HG03460 (cell line): ENCODE data around the gene PITRM1.

ENCODE experiments used
- ATAC-seq: cut with Tn5 transposase; IDR thresholded peaks from one replicate; pipeline ENCODE4 v1.9.1; 2021; ENCODE audit not compliant: unreplicated experiment

Gene PITRM1

DNA sequence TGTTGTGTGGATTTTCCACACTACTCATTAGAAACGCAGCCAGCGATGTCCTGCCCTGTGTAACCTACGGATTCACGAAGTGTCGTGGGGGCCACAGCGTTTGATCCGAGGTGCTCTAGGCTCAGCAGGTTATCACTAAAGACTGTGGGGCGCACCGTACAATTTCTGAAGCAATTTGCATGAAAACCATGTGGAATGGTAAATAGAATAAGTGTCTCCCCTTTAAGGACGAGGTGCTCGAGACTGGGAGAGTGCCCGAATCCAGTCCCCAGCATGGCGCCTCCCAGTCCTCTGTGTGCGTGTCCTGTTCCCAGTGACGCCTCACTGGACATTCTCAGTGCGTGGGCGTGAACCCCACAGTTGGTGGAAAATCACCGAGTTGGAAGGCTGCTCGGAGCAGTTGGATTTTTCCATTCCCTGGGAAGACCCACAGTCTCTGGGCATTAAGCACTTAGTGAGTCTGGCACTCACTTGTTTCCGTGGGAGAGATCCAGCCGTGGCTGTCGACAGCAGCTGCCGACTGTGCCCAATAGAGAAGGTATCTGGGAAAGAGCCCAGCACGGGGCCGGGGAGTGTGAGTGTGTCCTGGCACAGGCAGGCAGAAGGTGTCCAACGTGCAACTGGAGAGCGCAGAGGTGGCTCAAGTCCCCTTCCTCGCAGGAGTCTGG is 68.2 kb downstream of the PITRM1 start:
- no peak for ATAC-seq

DNA sequence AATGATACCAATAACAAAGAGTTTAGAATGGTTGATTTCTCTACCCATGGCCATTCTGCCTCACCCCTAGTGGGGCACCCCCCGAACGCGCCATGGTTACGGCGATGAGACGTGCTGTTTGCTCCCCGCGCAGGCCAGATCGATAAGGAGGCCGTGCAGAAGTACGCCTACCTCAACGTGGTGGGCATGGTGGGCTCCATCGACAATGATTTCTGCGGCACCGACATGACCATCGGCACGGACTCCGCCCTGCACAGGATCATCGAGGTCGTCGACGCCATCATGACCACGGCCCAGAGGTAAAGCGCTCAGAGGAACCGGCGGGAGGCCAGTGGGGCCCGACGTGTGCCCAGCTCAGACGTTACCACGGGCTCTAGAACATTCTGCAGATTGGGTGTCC is 68.9 kb downstream of the PITRM1 start:
- no peak for ATAC-seq

DNA sequence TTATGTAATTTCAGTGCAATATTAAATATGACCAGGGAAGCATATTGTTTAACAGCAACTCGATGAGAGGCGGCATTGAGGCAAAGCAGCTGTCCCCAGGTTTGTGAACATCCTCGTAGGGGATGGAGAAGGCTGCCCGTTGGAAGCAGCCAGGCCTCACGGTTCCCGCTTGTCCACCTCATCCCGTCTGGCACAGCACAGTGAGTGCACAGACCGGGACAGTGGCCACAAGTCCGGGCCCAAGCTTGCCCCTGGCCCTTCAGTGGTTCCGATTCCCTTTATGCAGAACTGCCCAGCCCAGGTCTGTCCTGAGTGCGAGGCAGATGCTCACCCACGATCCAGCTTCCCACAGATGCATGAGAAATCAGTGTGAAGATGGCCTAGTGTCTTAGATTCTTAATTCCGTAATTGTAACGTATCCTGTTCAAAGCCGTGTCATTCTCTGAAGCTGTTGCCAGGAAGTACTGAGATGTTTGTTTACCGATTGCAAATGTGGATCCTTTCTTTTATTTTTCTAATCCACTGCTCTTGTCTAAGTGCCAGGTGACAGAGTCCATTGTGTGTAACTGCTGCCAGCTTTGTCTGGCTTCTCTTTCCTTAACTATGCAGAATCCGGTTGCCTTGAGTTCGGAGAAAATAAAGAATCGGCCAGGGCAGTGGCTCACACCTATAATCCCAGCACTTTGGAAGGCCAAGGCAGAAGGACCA is 69.7 kb downstream of the PITRM1 start:
- ATAC-seq = no peak

DNA sequence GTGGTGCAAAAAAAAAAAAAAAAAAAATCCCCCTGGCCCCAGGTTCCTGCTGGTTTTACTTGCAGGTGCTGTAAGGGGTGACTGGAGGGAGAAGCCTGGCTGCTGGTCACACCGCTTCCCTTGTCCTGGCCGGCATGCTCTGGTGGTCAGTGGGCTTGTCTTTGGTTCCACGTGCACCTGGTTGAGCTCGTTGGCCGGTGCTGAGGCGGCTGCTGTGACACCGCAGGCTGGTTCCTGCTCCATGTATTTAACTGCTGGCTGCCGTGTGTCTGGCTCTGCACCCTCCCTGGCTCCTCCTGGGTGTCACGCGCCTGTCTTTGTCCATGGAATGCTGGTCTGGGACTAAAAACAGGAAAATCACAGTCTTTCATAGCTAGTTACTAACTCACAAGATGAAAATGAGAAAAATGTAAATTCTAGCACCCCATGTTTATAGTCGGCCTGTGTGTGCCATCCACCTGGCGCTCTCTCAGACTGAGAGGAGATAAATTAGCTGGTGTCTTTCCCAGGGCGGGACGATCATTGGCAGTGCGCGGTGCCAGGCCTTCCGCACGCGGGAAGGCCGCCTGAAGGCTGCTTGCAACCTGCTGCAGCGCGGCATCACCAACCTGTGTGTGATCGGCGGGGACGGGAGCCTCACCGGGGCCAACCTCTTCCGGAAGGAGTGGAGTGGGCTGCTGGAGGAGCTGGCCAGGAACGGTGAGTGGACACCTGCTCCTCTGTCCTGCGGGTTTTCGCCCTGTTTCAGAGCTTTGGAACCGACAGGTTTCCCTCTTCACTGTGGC is 71.5 kb downstream of the PITRM1 start:
- ATAC-seq = no peak

DNA sequence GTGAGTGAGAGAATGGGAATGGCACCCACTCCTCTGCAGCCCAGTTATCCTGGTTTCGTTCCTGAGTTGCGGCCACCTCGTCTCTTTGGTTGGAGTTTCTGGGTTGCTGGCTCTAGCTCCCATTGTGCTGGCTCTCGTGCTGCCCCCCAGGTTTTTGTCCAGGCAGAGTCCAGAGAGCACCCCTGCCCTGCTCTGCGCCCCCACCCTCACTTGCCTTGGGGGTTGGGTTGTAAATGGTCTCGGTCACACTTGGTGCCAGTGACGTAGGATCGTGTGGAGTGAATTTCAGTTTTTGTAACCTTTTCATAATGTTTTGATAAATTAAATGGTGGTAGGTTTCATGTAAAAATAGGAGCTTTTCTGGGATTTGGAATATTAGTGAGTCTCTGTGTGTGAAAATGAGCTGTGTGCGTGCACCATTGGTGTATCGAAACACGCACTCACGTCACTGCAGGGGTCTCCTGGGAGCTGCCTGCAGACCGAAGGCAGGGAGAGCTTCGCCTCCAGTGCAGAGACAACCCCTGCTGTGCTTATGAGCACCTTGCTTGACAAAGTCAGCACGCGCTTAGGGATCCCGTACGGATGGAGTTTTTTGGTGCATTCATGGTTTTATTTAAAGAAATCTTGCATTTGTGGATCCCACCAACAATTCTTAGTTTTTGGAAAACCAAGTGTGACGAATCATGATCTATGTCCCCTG is 72.3 kb downstream of the PITRM1 start:
- ATAC-seq = no peak

DNA sequence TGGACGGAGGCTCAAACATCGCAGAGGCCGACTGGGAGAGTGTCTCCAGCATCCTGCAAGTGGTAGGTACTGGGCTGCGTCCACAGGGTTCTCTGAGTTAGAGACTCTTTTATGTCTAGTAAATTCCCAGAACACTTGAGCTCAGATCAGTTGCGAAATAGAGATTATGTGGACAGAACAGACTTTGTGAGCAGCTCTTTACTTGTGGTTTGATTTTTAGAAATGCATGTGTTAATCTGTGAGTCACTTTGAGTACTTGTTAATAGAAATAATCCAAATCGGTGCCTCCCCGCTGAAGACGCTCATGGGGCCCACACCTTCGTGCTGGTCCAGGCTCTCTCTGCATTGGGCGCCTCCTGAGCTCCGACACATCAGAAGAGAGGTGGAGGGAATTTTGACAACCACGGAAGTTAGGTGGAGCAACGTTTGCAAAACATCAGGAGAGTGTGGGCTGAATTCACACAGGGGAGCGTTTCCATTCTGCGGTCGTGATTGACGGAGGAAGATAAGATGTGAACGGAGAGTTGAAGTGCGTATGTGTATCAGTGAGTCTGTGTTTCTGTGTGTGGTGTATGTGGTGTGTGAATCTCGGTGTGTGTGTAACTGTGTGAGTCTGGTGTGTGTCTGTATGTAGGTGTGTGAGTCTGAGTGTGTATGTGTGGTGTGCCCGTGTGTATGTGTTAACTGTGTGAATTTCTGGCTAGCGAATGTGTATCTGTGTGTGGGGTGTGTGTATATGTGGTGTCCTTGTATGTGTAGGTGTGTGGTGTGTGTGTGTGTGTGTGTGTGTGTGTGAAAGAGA is 73.1 kb downstream of the PITRM1 start:
- no peak for ATAC-seq

DNA sequence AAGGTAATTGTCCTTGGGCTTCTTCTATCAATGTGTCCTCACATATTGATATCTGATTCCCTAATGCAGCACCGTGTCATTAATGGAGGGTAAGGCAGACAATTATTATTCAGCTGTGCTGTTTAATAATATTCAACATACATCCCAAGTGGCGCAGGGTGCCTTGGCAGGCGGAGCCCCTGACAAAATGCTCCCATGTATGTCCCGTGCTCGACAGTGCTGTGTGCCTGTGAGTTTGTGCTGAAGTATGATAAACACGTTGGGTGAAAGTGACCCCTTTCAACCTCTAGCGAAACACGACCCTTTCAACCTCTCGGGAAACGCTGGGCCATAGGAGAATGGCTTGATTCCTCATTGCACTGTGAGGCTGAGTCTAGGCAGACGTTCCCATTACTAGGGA is 73.9 kb downstream of the PITRM1 start:
- no peak for ATAC-seq

DNA sequence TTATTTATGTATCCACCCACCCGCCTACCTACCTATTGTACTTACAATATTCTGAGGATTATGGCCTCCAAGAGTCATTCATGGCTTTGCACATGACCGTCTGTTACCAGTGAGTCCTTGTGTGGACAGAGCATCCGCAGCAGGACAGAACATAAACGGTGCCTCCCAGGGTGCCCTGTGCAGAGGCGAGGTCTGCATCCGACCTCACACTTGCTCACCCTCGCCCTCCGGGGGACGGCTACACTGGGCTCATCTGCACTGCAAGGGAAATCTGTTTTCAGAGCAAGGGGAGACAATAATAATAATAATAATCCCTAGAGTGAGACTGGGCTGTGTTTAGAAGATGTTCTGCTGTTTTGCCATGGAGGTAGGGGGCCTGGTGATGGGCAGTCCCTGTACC is 75.4 kb downstream of the PITRM1 start:
- no peak for ATAC-seq

DNA sequence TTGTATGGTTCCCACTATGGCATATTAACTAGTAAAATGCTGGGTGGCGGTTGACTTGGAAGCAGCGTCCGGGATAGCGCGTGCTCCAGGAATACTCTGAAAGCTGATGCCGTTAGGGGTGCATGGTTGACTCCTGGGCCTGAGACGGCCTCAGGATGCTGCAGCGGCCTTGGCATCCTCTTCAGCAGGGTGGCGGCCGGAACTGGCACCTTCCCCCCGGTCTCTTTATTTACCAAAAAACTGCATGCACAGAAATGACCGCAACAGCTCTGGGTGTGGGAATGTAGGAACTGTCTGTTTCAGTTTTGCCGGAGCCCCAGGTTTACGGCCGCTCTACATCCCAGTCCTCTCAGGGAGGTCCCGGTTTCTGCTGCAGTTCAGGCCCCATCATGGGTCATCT is 76.4 kb downstream of the PITRM1 start:
- peak; percentile 5 for ATAC-seq

DNA sequence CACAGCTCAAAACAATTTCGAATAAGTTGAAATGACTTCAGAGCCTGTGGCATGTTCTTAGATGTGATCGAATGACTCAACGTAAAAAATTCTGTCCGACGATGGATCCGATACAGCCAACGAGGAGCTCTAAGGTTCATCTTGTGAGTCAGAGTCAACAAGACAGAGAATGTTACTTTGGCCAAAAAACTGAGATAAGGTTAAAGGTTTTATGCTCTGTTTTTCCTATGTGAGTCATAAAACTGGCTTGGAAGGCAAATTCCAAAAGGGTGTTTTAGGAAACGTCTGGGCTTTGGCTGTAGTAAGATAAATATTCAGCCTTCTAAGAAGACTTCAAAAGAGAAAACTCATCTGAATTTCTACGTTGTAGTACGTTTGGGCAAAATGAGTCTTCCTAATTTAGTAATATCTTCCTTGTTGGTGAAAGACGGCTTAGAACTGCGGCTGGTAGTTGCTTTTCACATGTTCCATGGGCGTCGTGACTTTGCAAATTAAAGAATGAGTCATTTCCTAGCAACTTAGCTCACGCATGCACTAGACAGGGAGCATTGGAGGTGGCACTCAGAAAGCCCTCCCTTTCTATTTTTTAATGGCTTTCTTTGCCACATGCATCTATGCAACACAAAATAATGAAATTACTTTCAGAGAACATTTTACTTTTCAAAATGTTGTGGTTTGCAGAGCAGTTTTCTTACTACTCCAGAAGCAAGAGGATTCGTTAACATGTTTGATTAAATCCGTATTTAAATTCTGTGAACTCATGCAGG is 77.0 kb downstream of the PITRM1 start:
- ATAC-seq = peak; percentile 72

DNA sequence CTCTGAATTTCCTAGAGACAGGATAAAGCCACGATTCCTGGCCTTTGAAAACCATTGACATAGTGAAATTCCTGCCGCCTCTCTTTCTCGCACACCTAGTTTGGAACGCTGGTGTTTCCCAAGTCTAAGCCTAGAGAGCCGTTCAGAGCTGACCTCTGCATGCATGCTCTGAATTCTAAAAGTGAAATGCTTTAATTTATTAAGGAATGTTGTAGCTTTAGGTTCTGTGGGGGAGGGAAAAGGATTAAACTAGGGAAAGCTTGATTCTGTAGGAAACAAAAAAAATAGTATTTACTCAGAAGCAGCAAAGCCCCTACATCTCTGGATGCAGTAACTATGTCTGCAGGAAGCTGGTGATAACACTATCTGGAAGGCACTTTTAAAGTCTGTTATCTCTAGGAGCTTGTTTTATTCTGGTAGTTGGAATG is 78.0 kb downstream of the PITRM1 start:
- ATAC-seq = no peak

DNA sequence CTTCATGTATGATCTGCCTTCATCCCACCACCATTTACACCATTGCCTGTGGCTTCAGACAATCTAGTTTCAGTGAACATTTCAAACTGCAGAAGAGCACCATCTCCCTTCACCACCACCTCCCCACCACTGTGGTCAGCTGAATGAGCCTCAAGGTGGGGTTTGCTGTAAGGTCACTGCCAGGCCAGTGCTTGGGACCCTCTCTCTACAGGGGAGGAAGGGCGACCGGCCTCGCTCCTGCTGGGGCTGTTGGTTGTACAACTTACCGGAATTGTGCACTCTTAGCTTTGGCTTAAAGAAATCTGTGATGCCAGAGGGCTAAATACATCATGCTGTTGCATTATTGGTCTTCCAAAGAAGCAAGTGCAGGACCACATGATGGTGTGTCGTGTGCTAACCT is 78.6 kb downstream of the PITRM1 start:
- no peak for ATAC-seq

DNA sequence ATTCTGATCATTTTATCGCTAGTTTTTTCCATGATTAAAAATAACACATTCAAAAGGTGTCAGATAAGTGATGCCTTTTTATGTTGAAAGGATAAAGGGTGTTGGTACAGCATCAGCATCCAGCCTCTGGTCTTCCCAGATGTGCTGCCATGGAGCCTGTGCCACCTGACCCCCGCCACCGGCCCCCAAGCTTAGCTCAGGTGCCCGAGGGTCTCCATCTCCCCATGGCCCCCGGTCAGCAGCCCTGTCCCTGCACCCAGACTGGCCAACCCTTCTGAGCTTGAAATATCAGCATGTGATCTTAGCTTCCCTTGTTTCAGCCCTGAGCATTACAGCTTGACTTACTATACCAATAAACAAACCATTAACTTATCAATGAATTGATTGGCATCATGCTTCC is 80.7 kb downstream of the PITRM1 start:
- no peak for ATAC-seq

DNA sequence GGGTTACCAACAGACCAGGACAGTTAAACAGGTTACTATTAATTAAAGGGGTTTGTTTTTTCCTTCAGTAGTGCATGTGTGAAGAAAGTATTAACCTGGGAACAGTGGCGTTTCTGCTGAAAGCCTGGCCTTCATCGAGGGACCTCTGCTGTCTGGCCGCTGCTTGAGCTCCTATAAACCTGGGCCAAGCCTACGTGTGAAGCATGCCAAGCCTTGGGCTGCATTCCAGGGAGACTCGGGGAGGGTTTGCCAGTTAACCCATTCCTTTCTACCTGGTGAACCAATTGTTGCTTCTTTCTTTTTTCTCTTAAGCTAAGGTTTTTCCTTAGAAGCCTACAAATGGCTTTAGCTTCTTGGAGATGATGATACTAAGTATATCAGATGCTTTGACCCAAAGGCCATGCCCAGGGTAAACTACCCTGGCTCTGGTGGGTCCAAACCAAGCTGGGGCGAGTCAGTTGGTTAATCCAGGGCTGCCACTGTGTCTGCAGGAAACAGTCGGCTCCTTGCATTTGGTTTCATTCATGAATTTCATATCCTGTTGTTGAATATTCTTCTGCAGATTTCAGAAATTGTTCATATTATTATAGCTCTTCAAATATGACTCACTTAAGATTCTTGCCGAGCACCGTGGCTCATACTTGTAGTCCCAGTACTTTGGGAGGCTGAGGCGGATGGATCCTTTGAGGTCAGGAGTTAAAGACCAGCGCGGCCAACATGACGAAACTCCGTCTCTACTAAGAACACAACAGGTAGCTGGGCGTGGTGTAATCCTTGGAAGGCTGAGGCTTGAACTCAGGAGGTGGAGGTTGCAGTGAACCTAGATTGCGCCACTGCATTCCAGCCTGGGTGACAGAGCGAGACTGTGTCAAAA is 81.4 kb downstream of the PITRM1 start:
- no peak for ATAC-seq

DNA sequence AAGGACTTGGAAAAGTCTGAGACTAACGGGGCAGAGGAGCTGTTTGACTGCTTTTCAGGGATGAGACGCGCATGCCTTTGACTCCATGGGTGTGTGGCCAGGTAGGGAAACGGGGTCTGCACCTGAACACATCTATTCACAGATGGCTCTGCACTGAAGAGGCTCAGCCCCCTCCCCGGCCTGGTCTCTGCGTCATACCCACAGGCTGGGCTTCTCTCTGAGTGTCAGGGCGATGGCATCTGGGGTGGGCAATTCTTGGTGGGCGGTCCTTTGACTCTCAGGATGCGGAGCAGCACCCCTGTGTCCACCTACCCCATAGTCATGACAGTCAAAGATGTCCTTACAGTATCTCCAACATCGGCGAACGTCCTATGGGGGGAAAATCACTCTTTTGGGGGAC is 82.2 kb downstream of the PITRM1 start:
- ATAC-seq = no peak
